Measurements from ENCODE around the gene KHK.

KHK gene

GRCh38 chr2:27039426-27039825, 47.1 kb upstream of the KHK start:
- H3K27me3 ChIP-seq (ENCODE audit: insufficient read depth, poor library complexity, severe bottlenecking): no peaks in the 10 kb centered on the region
- H3K27ac ChIP-seq (replicated peaks): no peak overlapping the region
- no peak for DNase-seq (ENCODE audit: low read depth in 1 of 2, low spot score in 1 of 2)
- TF ChIP-seq REST (IDR thresholded peaks at IDR 0.05; ENCODE audit: insufficient replicate concordance, low read depth): no peak
- no peak for TF ChIP-seq GABPA (IDR thresholded peaks at IDR 0.05; ENCODE audit: low read depth)
- no peak for TF ChIP-seq POLR2AphosphoS5 (IDR thresholded peaks at IDR 0.05; ENCODE audit: low read depth)
- no peak for TF ChIP-seq SPI1 (IDR thresholded peaks at IDR 0.05; ENCODE audit: borderline replicate concordance, low read depth)
- TF ChIP-seq CTCF (IDR thresholded peaks at IDR 0.05; ENCODE audit: insufficient read depth, low read length): no peak
- H3K4me3 ChIP-seq (replicated peaks; ENCODE audit: insufficient read depth, low read length): no peak overlapping the region

DNA sequence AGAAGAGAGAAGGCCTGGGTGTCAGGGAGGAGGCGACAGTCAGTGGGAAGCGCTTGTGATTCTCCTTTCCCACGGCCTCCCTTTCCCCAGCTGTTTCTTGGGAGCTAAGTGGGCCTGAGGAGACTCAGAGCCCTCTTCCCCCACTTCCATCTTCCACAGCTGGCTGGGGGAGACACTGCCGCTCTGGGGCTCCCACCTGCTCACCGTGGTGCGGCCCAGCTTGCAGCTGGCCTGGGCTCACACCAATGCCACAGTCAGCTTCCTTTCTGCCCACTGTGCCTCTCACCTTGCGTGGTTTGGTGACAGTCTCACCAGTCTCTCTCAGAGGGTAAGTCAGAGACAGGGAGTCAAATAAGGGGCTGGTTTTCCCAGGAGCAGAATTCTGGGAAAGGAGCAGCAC, 46.7 kb upstream of the KHK start:
- Histone ChIP-seq H3K27ac (replicated peaks) (no peak overlapping the region), H3K27me3 (ENCODE audit: insufficient read depth, poor library complexity, severe bottlenecking) (no peaks in the 10 kb centered on the region), H3K4me3 (replicated peaks; ENCODE audit: insufficient read depth, low read length) (no peak overlapping the region)
- no peak for TF ChIP-seq SPI1 (IDR thresholded peaks at IDR 0.05; ENCODE audit: borderline replicate concordance, low read depth)
- no peak for TF ChIP-seq CTCF (IDR thresholded peaks at IDR 0.05; ENCODE audit: insufficient read depth, low read length)
- TF ChIP-seq GABPA (IDR thresholded peaks at IDR 0.05; ENCODE audit: low read depth): no peak
- TF ChIP-seq POLR2AphosphoS5 (IDR thresholded peaks at IDR 0.05; ENCODE audit: low read depth): no peak
- no peak for TF ChIP-seq REST (IDR thresholded peaks at IDR 0.05; ENCODE audit: insufficient replicate concordance, low read depth)
- no peak for DNase-seq (ENCODE audit: low read depth in 1 of 2, low spot score in 1 of 2)

GRCh38 chr2:27040282-27040681, 46.3 kb upstream of the KHK start:
- no peak for DNase-seq (ENCODE audit: low read depth in 1 of 2, low spot score in 1 of 2)
- TF ChIP-seq GABPA (IDR thresholded peaks at IDR 0.05; ENCODE audit: low read depth) (no peak), POLR2AphosphoS5 (IDR thresholded peaks at IDR 0.05; ENCODE audit: low read depth) (no peak), REST (IDR thresholded peaks at IDR 0.05; ENCODE audit: insufficient replicate concordance, low read depth) (no peak), SPI1 (IDR thresholded peaks at IDR 0.05; ENCODE audit: borderline replicate concordance, low read depth) (no peak), CTCF (IDR thresholded peaks at IDR 0.05; ENCODE audit: insufficient read depth, low read length) (no peak)
- no peaks in the 10 kb centered on the region for H3K27me3 ChIP-seq (ENCODE audit: insufficient read depth, poor library complexity, severe bottlenecking)
- no peak overlapping the region for H3K27ac ChIP-seq (replicated peaks)
- H3K4me3 ChIP-seq (replicated peaks; ENCODE audit: insufficient read depth, low read length): no peak overlapping the region

Data from HL-60 (cell line).